ENCODE measurements around the gene ALG12.

ALG12 gene

GRCh38 chr22:49865156-49865555 is 53.1 kb downstream of the ALG12 start:
- H3K4me3 ChIP-seq (replicated peaks in 1 of 2; ENCODE audit: low read depth in 2 of 2, low read length in 2 of 2), result no peak overlapping the region
- DNase-seq (ENCODE audit: low read depth in 2 of 2), result no peak
- TF ChIP-seq CTCF (IDR thresholded peaks at IDR 0.05; ENCODE audit: low read depth, low read length), result no peak

GRCh38 chr22:49863931-49864330 is 54.3 kb downstream of the ALG12 start:
- DNase-seq (ENCODE audit: low read depth in 2 of 2), result no peak
- no peak overlapping the region for H3K4me3 ChIP-seq (replicated peaks in 1 of 2; ENCODE audit: low read depth in 2 of 2, low read length in 2 of 2)
- no peak for TF ChIP-seq CTCF (IDR thresholded peaks at IDR 0.05; ENCODE audit: low read depth, low read length)

- no peak overlapping the region for H3K4me3 ChIP-seq (replicated peaks in 1 of 2; ENCODE audit: low read depth in 2 of 2, low read length in 2 of 2)
- TF ChIP-seq CTCF (IDR thresholded peaks at IDR 0.05; ENCODE audit: low read depth, low read length), result no peak
- peak in 1 of 2 donors; percentile 47 for DNase-seq (ENCODE audit: low read depth in 2 of 2)
Observed at GRCh38 chr22:49862496-49862776, 55.8 kb downstream of the ALG12 start.

- TF ChIP-seq CTCF (IDR thresholded peaks at IDR 0.05; ENCODE audit: low read depth, low read length), result no peak
- H3K4me3 ChIP-seq (replicated peaks in 1 of 2; ENCODE audit: low read depth in 2 of 2, low read length in 2 of 2), result no peak overlapping the region
- no peak for DNase-seq (ENCODE audit: low read depth in 2 of 2)
Observed at GRCh38 chr22:49861642-49862495, 56.4 kb downstream of the ALG12 start.

GRCh38 chr22:49858827-49859226 is 59.4 kb downstream of the ALG12 start:
- DNase-seq (ENCODE audit: low read depth in 2 of 2), result no peak
- no peak overlapping the region for H3K4me3 ChIP-seq (replicated peaks in 1 of 2; ENCODE audit: low read depth in 2 of 2, low read length in 2 of 2)
- TF ChIP-seq CTCF (IDR thresholded peaks at IDR 0.05; ENCODE audit: low read depth, low read length), result no peak

- H3K4me3 ChIP-seq (replicated peaks in 1 of 2; ENCODE audit: low read depth in 2 of 2, low read length in 2 of 2), result no peak overlapping the region
- no peak for TF ChIP-seq CTCF (IDR thresholded peaks at IDR 0.05; ENCODE audit: low read depth, low read length)
- no peak for DNase-seq (ENCODE audit: low read depth in 2 of 2)
Observed at GRCh38 chr22:49856766-49857618, 61.2 kb downstream of the ALG12 start.
